Endothelial cell of umbilical vein (primary cell): ENCODE data around the gene OSBPL5.

Source experiments
- EZH2 ChIP-seq: IDR thresholded peaks from 2 replicates; pipeline ENCODE4 v1.6.1; 2012; ENCODE audit warnings: borderline replicate concordance, low read depth, mild to moderate bottlenecking, moderate library complexity, low read length, inconsistent platforms; ENCODE audit not compliant: severe bottlenecking
- GATA2 ChIP-seq: IDR thresholded peaks from 2 replicates; pipeline ENCODE4 v1.7.0; 2011; ENCODE audit warnings: low read depth, mild to moderate bottlenecking, moderate library complexity, mixed read lengths, low read length; ENCODE audit not compliant: insufficient read length, insufficient read depth
- TF ChIP-seq, protein P1 (sequence below), 2 donors: IDR thresholded peaks; 1 replicate in 1 of 2; 2 replicates in 1 of 2; pipeline ENCODE4 v1.5.1; 2011; ENCODE audit warnings: low read length in 2 of 2, mild to moderate bottlenecking in 2 of 2, moderate library complexity in 2 of 2, control low read depth in 1 of 2, inconsistent platforms in 1 of 2, low read depth in 1 of 2; ENCODE audit not compliant: insufficient read depth in 1 of 2; ENCODE audit errors: extremely low read depth in 1 of 2

DNA sequence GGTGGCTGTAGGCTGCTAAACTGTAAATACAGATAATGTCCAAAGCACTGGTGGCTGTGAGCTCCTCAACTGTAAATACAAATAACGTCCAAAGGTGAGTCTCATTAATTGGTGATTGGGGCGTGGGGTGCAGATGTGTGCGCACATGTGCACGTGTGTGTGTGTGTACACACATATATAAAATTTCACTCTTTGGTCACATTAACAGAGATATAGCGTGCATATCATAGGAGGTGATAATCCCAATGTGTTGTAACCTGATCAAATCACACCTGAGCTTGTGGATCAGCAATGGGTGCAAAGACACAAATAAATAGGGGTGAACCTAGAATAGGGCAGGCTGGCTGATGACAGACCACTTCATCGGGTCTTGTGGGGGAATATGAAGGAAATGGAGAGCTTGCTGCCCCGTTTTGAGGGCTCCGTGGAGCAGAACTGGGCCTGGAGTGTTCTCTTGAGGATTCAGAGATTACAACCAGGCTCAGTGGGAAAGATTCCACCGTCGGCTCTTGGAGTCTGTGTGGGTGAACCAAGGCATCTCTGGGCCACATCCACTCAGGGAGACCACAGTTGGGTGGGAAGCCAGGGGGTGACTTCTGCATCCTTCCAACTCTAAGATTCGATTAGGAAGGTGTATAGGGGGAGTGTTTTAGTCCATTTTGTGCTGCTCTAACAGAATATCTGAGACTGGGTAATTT, 24.9 kb upstream of the OSBPL5 start:
- TF ChIP-seq, protein P1, sequence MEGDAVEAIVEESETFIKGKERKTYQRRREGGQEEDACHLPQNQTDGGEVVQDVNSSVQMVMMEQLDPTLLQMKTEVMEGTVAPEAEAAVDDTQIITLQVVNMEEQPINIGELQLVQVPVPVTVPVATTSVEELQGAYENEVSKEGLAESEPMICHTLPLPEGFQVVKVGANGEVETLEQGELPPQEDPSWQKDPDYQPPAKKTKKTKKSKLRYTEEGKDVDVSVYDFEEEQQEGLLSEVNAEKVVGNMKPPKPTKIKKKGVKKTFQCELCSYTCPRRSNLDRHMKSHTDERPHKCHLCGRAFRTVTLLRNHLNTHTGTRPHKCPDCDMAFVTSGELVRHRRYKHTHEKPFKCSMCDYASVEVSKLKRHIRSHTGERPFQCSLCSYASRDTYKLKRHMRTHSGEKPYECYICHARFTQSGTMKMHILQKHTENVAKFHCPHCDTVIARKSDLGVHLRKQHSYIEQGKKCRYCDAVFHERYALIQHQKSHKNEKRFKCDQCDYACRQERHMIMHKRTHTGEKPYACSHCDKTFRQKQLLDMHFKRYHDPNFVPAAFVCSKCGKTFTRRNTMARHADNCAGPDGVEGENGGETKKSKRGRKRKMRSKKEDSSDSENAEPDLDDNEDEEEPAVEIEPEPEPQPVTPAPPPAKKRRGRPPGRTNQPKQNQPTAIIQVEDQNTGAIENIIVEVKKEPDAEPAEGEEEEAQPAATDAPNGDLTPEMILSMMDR (IDR thresholded peaks at IDR 0.05; ENCODE audit: extremely low read depth in 1 of 2, insufficient read depth in 1 of 2, low read depth in 1 of 2, low read length in 2 of 2) = no peak
- TF ChIP-seq EZH2 = no peak
- no peak for TF ChIP-seq GATA2
